Sigmoid colon (tissue), 4 donors: ENCODE measurements around the gene BTBD7.

Experiments
- EP300 ChIP-seq, 4 donors: sonication (generic); formaldehyde crosslinking; IDR thresholded peaks; one replicate each; pipeline ENCODE4 v1.6.1; 2017; ENCODE audit warnings: antibody characterized with exemption in 4 of 4
- POLR2AphosphoS5 ChIP-seq, 4 donors: sonication (generic); formaldehyde crosslinking; IDR thresholded peaks; one replicate each; pipeline ENCODE4 v1.6.1; 2017; ENCODE audit warnings: antibody characterized with exemption in 4 of 4
- TF ChIP-seq, protein P1 (sequence below), 4 experiments: fragments of 450-650 bp in 3 of 4; fragments of 200-600 bp in 1 of 4; IDR thresholded peaks; one replicate each; pipeline ENCODE4 v1.5.1; 2016 to 2019; ENCODE audit warnings: antibody characterized with exemption in 4 of 4, mild to moderate bottlenecking in 3 of 4, moderate library complexity in 2 of 4

- TF ChIP-seq POLR2AphosphoS5 (IDR thresholded peaks at IDR 0.05) (no peak), EP300 (IDR thresholded peaks at IDR 0.05) (no peak)
- TF ChIP-seq, protein P1, sequence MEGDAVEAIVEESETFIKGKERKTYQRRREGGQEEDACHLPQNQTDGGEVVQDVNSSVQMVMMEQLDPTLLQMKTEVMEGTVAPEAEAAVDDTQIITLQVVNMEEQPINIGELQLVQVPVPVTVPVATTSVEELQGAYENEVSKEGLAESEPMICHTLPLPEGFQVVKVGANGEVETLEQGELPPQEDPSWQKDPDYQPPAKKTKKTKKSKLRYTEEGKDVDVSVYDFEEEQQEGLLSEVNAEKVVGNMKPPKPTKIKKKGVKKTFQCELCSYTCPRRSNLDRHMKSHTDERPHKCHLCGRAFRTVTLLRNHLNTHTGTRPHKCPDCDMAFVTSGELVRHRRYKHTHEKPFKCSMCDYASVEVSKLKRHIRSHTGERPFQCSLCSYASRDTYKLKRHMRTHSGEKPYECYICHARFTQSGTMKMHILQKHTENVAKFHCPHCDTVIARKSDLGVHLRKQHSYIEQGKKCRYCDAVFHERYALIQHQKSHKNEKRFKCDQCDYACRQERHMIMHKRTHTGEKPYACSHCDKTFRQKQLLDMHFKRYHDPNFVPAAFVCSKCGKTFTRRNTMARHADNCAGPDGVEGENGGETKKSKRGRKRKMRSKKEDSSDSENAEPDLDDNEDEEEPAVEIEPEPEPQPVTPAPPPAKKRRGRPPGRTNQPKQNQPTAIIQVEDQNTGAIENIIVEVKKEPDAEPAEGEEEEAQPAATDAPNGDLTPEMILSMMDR (IDR thresholded peaks at IDR 0.05) = no peak
These were observed 118.2 kb downstream of the BTBD7 start for GRCh38 chr14:93214598-93214997.
